Activated CD8-positive, alpha-beta memory T cell treated with anti-CD3 and anti-CD28 coated beads for 24 hours (primary cell): ENCODE results near the gene ADAM23.

Source experiments
- DNase-seq: peaks from one replicate; pipeline ENCODE4 v3.0.0-alpha.2; 2020

ADAM23 gene

GRCh38 chr2:206665251-206665650, 221.9 kb downstream of the ADAM23 start:
- DNase-seq = no peak
